Neutrophil (primary cell): ENCODE data around the gene TMPRSS11D.

Experiments used
- H3K27ac ChIP-seq: fragments of 200-600 bp; sonication (generic); 2 replicates; pipeline ENCODE4 v1.5.1; 2016; ENCODE audit warnings: mild to moderate bottlenecking, moderate library complexity
- H3K27me3 ChIP-seq: fragments of 200-600 bp; sonication (generic); 2 replicates; pipeline ENCODE4 v1.6.0; 2016; ENCODE audit warnings: mild to moderate bottlenecking
- H3K36me3 ChIP-seq: fragments of 200-600 bp; sonication (generic); 2 replicates; pipeline ENCODE4 v1.5.1; 2017
- H3K4me1 ChIP-seq, 2 experiments: fragments of 200-600 bp in 1 of 2; sonication (generic) in 1 of 2; 1 replicate in 1 of 2; 2 replicates in 1 of 2; pipeline versions ENCODE4 v1.5.1 to v1.6.1; 2013 to 2016; ENCODE audit warnings: low read depth in 1 of 2, low read length in 1 of 2, mild to moderate bottlenecking in 1 of 2, moderate library complexity in 1 of 2; ENCODE audit not compliant: control insufficient read depth in 1 of 2, insufficient read depth in 1 of 2
- H3K4me3 ChIP-seq, 2 experiments: fragments of 200-600 bp in 1 of 2; sonication (generic) in 1 of 2; 1 replicate in 1 of 2; 2 replicates in 1 of 2; pipeline ENCODE4 v1.5.1; 2013 to 2016; ENCODE audit warnings: low read depth in 1 of 2, low read length in 1 of 2, mild to moderate bottlenecking in 1 of 2, moderate library complexity in 1 of 2
- H3K9me3 ChIP-seq: fragments of 200-600 bp; sonication (generic); 2 replicates; pipeline ENCODE4 v1.5.1; 2016
- CTCF ChIP-seq: fragments of 200-600 bp; sonication (generic); IDR thresholded peaks from 2 replicates; pipeline ENCODE4 v1.5.1; 2016; ENCODE audit warnings: antibody characterized with exemption

The TMPRSS11D gene

GRCh38 chr4:67861513-67861912 is 22.3 kb downstream of the TMPRSS11D start:
- H3K36me3 ChIP-seq: no peaks in the 10 kb centered on the region
- no peak overlapping the region for H3K27ac ChIP-seq
- H3K9me3 ChIP-seq: no peaks in the 10 kb centered on the region
- H3K27me3 ChIP-seq: no peaks in the 10 kb centered on the region
- no peak for TF ChIP-seq CTCF
- H3K4me1 ChIP-seq: no peaks in the 10 kb centered on the region
- H3K4me3 ChIP-seq: no peak overlapping the region

DNA sequence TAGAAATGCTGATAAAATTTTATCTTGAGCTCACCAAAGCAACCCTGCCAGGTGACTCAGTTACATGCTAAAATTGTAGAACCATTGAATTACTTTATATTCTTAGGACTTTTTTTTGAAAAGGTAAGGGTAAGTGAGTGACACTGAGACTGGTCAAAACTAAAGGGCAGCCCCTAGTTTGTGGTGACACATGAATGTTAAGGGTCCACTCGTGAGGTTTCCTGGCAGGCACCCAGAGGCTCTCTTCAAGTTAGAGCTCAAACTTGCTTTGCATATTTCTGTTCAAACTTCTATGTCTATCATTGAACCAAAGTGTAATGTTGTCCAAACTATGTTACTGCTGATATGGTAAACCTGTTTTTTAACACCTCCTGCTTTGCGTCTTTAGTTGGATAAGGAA is 30.5 kb downstream of the TMPRSS11D start:
- Histone ChIP-seq H3K4me1 (no peaks in the 10 kb centered on the region), H3K36me3 (no peaks in the 10 kb centered on the region), H3K27ac (no peak overlapping the region), H3K9me3 (no peaks in the 10 kb centered on the region), H3K27me3 (no peaks in the 10 kb centered on the region), H3K4me3 (no peak overlapping the region)
- TF ChIP-seq CTCF: no peak

- Histone ChIP-seq H3K4me1 (no peaks in the 10 kb centered on the region), H3K27ac (no peak overlapping the region), H3K36me3 (no peaks in the 10 kb centered on the region), H3K4me3 (no peak overlapping the region), H3K27me3 (no peaks in the 10 kb centered on the region), H3K9me3 (no peaks in the 10 kb centered on the region)
- no peak for TF ChIP-seq CTCF
Measured at GRCh38 chr4:67820903-67821302, 62.9 kb downstream of the TMPRSS11D start.

GRCh38 chr4:67810011-67810410 is 73.8 kb downstream of the TMPRSS11D start:
- Histone ChIP-seq H3K4me3 (no peak overlapping the region), H3K36me3 (no peaks in the 10 kb centered on the region), H3K27ac (no peak overlapping the region), H3K4me1 (no peaks in the 10 kb centered on the region), H3K27me3 (no peaks in the 10 kb centered on the region), H3K9me3 (no peaks in the 10 kb centered on the region)
- TF ChIP-seq CTCF: no peak

DNA sequence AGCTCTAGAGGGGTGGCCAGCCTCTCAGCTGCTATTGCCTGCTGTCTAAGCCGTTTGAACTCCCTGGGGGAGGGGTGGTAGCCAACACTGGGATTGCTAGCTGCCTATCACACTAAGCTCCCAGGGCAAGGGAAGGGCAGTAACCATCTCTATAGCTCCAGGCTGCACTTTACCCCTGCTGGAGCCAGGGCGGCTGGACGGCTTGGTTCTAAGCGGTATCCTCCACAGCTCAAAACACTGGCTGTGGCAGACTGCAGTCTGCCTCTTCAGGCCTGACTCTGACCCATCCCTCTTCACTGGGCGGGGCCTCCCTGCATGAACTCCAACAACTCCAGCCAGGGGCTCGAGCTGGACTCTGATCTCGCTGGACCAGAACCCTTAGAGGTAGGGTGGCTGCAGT is 74.3 kb downstream of the TMPRSS11D start:
- H3K27ac ChIP-seq: no peak overlapping the region
- no peaks in the 10 kb centered on the region for H3K9me3 ChIP-seq
- no peaks in the 10 kb centered on the region for H3K27me3 ChIP-seq
- no peak for TF ChIP-seq CTCF
- no peaks in the 10 kb centered on the region for H3K36me3 ChIP-seq
- no peaks in the 10 kb centered on the region for H3K4me1 ChIP-seq
- no peak overlapping the region for H3K4me3 ChIP-seq

- H3K4me3 ChIP-seq: no peak overlapping the region
- H3K27me3 ChIP-seq: no peaks in the 10 kb centered on the region
- no peaks in the 10 kb centered on the region for H3K4me1 ChIP-seq
- H3K9me3 ChIP-seq: no peaks in the 10 kb centered on the region
- H3K27ac ChIP-seq: no peak overlapping the region
- no peak for TF ChIP-seq CTCF
- H3K36me3 ChIP-seq: no peaks in the 10 kb centered on the region
Measured at GRCh38 chr4:67796810-67797209, 87.0 kb downstream of the TMPRSS11D start.
